Smooth muscle cell (in vitro differentiated cells): ENCODE data around the gene NCEH1. TPM values are rescaled to one million over a fixed set of nuclear protein-coding genes. Genes with fewer than 3 reads are reported as not detected.

Source experiments
- DNase-seq: peaks from one replicate; lab custom pipeline; 2025; ENCODE audit not compliant: unreplicated experiment; lab: John Stamatoyannopoulos, UW
- H2AFZ ChIP-seq: fragments of 200-600 bp; sonication (generic); 2 replicates; pipeline ENCODE4 v1.6.0; 2016; ENCODE audit warnings: antibody characterized with exemption, low read depth, mild to moderate bottlenecking
- H3F3A ChIP-seq: fragments of 200-600 bp; sonication (generic); 2 replicates; pipeline ENCODE4 v1.6.0; 2017; ENCODE audit warnings: antibody characterized with exemption, low read depth
- H3K27ac ChIP-seq: fragments of 200-600 bp; sonication (generic); 2 replicates; pipeline ENCODE4 v1.5.1; 2016; ENCODE audit warnings: low read depth, mild to moderate bottlenecking
- H3K27me3 ChIP-seq: fragments of 200-600 bp; sonication (generic); 2 replicates; pipeline ENCODE4 v1.6.1; 2016; ENCODE audit warnings: low read depth, mild to moderate bottlenecking
- H3K36me3 ChIP-seq: fragments of 200-600 bp; sonication (generic); 2 replicates; pipeline ENCODE4 v1.5.1; 2016; ENCODE audit warnings: low read depth
- H3K4me1 ChIP-seq: fragments of 200-600 bp; sonication (generic); 2 replicates; pipeline ENCODE4 v1.5.1; 2016; ENCODE audit warnings: low read depth
- H3K4me2 ChIP-seq: fragments of 200-600 bp; sonication (generic); 2 replicates; pipeline ENCODE4 v1.6.0; 2016; ENCODE audit warnings: mild to moderate bottlenecking
- H3K4me3 ChIP-seq: fragments of 200-600 bp; sonication (generic); 2 replicates; pipeline ENCODE4 v1.5.1; 2016; ENCODE audit warnings: mild to moderate bottlenecking
- H3K79me2 ChIP-seq: fragments of 200-600 bp; sonication (generic); 2 replicates; pipeline ENCODE4 v1.6.0; 2016; ENCODE audit warnings: low read depth, mild to moderate bottlenecking
- H3K9ac ChIP-seq: fragments of 200-600 bp; sonication (generic); 2 replicates; pipeline ENCODE4 v1.6.0; 2016; ENCODE audit warnings: low read depth
- H3K9me3 ChIP-seq: fragments of 200-600 bp; sonication (generic); replicated peaks from 2 replicates; pipeline ENCODE4 v1.5.1; 2016; ENCODE audit warnings: low read depth
- H4K20me1 ChIP-seq: fragments of 200-600 bp; sonication (generic); 2 replicates; pipeline ENCODE4 v1.6.0; 2016; ENCODE audit warnings: low read depth
- CTCF ChIP-seq: fragments of 200-600 bp; sonication (generic); IDR thresholded peaks from 2 replicates; pipeline ENCODE4 v1.5.1; 2017; ENCODE audit warnings: borderline replicate concordance, mild to moderate bottlenecking, antibody characterized with exemption; ENCODE audit not compliant: insufficient read depth, poor library complexity, severe bottlenecking
- WGBS: methylation state at CpG from one replicate; pipeline ENCODE4 v1.1.7; 2016; ENCODE audit warnings: low lambda C conversion rate; 5-methylcytosine and 5-hydroxymethylcytosine counted together
- polyA plus RNA-seq: library from polyadenylated mRNA; unstranded; fragments of >200 nt; fragmentation: Nextera tagmentation; extraction: Ambion mirVana; gene quantifications from 2 replicates; pipeline ENCODE4 v1.2.1, GENCODE V29; 2016
- total RNA-seq: library from RNA; depleted of rRNA; stranded (reverse); fragments of >200 nt; gene quantifications from 2 replicates; pipeline ENCODE4 v1.2.3, GENCODE V29; 2014

NCEH1 gene
- total and polyA plus RNA-seq, 2 experiments from 2014 or later, result 1.9 to 5.3 TPM

- Histone ChIP-seq H3K4me2 (no peak overlapping the region), H3F3A (peaks cover 11% of the 10 kb centered on the region), H3K4me3 (no peak overlapping the region), H4K20me1 (no peaks in the 10 kb centered on the region), H3K79me2 (no peaks in the 10 kb centered on the region), H2AFZ (no peak overlapping the region), H3K4me1 (peaks cover 5% of the 10 kb centered on the region), H3K36me3 (no peaks in the 10 kb centered on the region), H3K9ac (no peak overlapping the region), H3K27me3 (no peaks in the 10 kb centered on the region), H3K9me3 (no peaks in the 10 kb centered on the region), H3K27ac (no peak overlapping the region)
- 82% methylated on average over 3 of the region's 3 CpGs for WGBS
- TF ChIP-seq CTCF, result no peak
- DNase-seq, result no peak
These were observed 2.4 kb upstream of the NCEH1 start for GRCh38 chr3:172713316-172713715.

GRCh38 chr3:172711454-172711795 is 558 bp upstream of the NCEH1 start:
- Histone ChIP-seq H3K9ac (peak overlapping the region; percentile 79), H3K4me3 (peak overlapping the region; percentile 78), H3K9me3 (no peaks in the 10 kb centered on the region), H3K36me3 (no peaks in the 10 kb centered on the region), H3K4me1 (peaks cover 5% of the 10 kb centered on the region), H2AFZ (peak overlapping the region; percentile 63), H3K4me2 (peak overlapping the region; percentile 93), H3K79me2 (no peaks in the 10 kb centered on the region), H3K27me3 (no peaks in the 10 kb centered on the region), H4K20me1 (no peaks in the 10 kb centered on the region), H3F3A (peaks cover 11% of the 10 kb centered on the region), H3K27ac (peak overlapping the region; percentile 92)
- TF ChIP-seq CTCF, result no peak
- WGBS, result 59% methylated on average over 2 of the region's 2 CpGs
- DNase-seq, result no peak

GRCh38 chr3:172709774-172710663 is 848 bp downstream of the NCEH1 start:
- Histone ChIP-seq H2AFZ (peak overlapping the region; percentile 90), H3K4me3 (peak overlapping the region; percentile 78), H3K79me2 (no peaks in the 10 kb centered on the region), H3K9me3 (no peaks in the 10 kb centered on the region), H3F3A (peaks cover 11% of the 10 kb centered on the region), H3K27me3 (no peaks in the 10 kb centered on the region), H3K4me2 (peak overlapping the region; percentile 93), H3K9ac (peak overlapping the region; percentile 63), H4K20me1 (no peaks in the 10 kb centered on the region), H3K36me3 (no peaks in the 10 kb centered on the region), H3K27ac (peak overlapping the region; percentile 92), H3K4me1 (peaks cover 5% of the 10 kb centered on the region)
- WGBS, result 6% methylated on average over 17 of the region's 17 CpGs
- TF ChIP-seq CTCF, result no peak
- peak; percentile 8 for DNase-seq
